Measurements from ENCODE around the gene HTRA2.

- TF ChIP-seq ZC3H10 (CRISPR knock-in tag; IDR thresholded peaks at IDR 0.05) (no peak), POU6F1 (CRISPR knock-in tag; IDR thresholded peaks at IDR 0.05; ENCODE audit: borderline replicate concordance, low read depth) (no peak), CSDC2 (CRISPR knock-in tag; IDR thresholded peaks at IDR 0.05) (no peak), BACH2 (CRISPR knock-in tag; IDR thresholded peaks at IDR 0.05; ENCODE audit: borderline replicate concordance) (no peak), TCF4 (CRISPR knock-in tag; IDR thresholded peaks at IDR 0.05; ENCODE audit: borderline replicate concordance) (no peak), PPARA (CRISPR knock-in tag; IDR thresholded peaks at IDR 0.05; ENCODE audit: borderline replicate concordance) (no peak)
Observed at GRCh38 chr2:74501335-74502071, 28.2 kb upstream of the HTRA2 start.

All from SK-N-SH treated with all-trans-retinoic acid at 6 μM for 48 hours (cell line).